Iris pigment epithelial cell (primary cell): ENCODE results near the gene GCHFR.
A peak's percentile ranks its signal among the peaks of the same experiment; 100 is the strongest.

Experiments
- DNase-seq: peaks from one replicate; pipeline ENCODE4 v3.0.0-alpha.2; 2011; ENCODE audit warnings: low read depth

The GCHFR gene

DNA sequence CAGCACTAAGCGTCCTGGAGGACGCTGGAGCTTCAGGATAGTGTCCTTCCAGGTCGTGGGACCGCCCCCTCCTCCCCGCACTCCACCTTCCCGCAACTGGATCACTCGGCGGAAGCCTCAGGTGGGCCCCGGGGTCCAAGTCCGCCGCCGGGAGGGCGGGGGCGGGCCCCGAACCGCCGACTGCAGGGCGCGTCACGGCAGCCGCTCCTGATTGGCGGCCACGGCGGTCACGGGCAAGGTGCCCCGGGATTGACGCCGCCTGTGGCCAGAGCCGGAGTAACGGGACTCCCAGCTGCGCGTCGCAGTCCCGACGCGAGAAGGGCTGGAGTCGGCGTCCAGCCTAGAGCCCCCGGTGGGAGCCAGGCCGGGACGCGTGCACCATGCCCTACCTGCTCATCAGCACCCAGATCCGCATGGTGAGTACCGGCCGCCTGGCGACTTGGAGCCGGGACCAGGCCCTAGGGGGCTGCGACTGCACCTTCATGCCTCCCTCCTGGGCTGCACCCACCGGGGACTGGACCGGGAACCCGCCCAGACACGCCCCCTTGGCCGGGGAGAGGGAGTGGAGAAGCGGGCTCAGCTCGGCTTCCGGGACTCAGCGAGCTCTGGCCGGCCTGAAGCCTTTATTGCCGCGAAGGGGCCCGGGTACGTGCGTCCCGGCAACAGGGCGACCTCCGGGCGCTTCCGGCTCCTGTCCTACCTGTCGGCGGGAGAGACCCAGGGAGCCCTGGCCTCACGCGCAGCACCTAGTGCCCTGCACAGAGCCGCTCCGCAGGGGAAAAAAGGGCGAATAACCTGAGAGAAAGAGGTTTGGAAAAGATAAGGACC is at the start of gene GCHFR:
GCHFR (plus strand) TSS at position 268 of the 828 bp plus-strand sequence; CDS start at position 381, 113 bp downstream.
- DNase-seq: peak; percentile 71

GRCh38 chr15:40714144-40714543 is 49.7 kb upstream of the GCHFR start:
- no peak for DNase-seq

GRCh38 chr15:40716165-40716564 is 47.7 kb upstream of the GCHFR start:
- DNase-seq: no peak

GRCh38 chr15:40721701-40722100 is 42.2 kb upstream of the GCHFR start:
- DNase-seq: no peak

- no peak for DNase-seq
Observed at GRCh38 chr15:40722354-40722753, 41.5 kb upstream of the GCHFR start.

DNA sequence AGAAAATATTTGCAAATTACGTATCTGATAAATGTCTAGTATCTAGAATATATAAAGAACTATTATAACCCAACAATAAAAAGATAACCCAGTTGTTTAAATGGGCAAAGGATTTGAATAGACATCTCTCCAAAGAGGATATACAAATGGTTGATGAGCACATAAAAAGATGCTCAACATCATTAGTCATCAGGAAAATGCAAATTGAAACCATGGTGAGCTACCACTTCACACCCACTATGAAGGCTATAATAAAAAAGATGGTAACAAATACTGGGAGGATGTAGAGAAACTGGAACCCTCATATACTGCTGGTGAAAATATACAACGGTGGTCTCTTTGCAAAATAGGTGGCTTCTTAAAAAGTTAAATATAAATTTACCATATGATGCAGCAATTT is 40.9 kb upstream of the GCHFR start:
- DNase-seq: peak; percentile 25

DNA sequence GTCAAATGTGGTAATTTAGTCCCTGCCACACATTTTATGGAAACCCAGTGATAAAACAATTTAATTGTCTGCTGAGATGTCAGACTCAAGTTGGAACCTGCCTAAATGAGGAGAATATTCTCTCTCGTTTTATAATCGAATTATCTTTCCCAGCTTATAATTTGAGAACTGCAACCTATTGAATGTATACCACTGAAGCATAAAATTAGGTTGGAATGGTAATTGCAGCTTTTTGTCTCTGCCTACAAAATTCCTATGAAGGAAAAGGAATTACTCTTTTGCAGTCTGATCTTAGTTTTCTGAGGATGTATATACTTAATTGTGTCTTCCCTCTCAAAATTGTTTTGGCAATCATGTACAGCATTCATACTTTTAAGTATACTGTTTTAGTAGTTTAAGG is 39.9 kb upstream of the GCHFR start:
- DNase-seq: no peak

GRCh38 chr15:40731034-40731433 is 32.8 kb upstream of the GCHFR start:
- peak; percentile 31 for DNase-seq

DNA sequence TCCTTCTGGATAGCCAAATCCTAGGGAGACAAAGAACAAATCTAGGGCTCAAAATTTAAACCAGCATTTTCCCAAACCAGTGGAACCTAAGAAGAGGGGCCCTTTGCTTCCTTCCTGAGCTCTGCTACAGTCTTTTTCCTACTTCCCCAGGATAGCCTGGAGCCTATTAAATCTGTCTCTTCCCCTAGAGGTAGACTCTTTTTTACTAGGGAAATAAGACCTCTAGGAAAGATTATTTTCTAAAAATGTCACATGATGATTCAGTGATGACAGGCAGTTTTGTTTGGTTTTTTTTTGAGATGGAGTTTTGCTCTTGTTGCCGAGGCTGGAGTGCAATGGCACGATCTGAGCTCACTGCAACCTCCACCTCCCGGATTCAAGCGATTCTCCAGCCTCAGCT is 27.3 kb upstream of the GCHFR start:
- no peak for DNase-seq

- no peak for DNase-seq
Observed at GRCh38 chr15:40737048-40737447, 26.8 kb upstream of the GCHFR start.

DNA sequence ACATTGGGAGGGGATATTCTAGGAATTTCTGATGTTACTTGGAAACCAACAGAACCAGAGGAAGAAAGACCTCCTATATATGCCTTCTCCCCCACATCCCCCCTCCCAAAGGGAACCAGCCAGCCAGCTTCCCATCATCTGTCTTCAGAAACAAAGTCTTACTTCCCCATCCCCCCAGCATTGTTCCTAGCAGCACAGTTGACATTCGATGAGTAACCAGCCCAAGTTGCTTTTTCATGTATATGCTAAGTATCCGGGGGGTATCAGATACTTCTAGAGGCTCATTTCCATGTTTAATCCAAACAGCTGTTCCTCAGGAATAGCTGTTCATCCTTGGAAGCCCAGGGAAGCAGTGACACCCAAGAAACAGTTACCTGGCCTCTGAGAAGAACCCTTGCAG is 24.8 kb upstream of the GCHFR start:
- no peak for DNase-seq

DNA sequence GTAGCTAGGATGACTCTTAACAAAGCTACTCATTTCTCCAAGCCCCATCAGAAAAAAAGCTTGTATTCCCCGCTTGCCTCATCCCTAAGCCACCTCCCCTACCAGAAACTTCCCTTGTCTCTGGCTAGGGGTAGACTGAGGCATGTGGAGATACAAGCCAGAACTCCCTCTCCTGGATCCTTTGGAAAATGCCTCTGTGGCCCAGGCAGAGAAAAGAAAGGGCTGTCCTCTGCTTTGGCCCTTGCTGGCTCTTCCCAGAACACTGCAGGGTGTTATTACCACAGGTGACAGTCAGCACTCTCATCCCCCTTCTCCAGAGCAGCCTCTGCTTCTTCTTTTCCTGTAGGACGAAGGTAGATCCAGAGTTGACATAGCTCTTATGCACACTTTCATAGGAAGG is 24.0 kb upstream of the GCHFR start:
- no peak for DNase-seq

- DNase-seq: no peak
Observed at GRCh38 chr15:40743485-40743901, 20.4 kb upstream of the GCHFR start.

- DNase-seq: peak; percentile 85
Observed at GRCh38 chr15:40743921-40744814, 19.7 kb upstream of the GCHFR start.

DNA sequence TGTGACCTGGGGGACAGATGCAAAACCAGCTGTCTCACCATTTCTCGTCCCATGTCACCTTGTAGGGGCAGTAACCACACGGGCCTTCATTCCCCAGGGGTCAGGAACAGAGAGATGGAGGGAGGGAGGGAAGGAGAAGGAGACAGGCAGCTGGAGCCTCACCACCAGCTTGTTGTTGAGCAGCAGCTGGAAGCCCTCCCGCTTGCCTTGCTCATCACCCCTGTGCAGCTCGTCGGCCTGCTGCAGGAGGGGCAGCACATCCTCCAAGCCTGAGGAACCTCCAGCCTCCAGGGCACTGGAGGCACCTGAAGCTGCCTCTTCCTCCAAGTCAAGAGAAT is 19.1 kb upstream of the GCHFR start:
- no peak for DNase-seq

DNA sequence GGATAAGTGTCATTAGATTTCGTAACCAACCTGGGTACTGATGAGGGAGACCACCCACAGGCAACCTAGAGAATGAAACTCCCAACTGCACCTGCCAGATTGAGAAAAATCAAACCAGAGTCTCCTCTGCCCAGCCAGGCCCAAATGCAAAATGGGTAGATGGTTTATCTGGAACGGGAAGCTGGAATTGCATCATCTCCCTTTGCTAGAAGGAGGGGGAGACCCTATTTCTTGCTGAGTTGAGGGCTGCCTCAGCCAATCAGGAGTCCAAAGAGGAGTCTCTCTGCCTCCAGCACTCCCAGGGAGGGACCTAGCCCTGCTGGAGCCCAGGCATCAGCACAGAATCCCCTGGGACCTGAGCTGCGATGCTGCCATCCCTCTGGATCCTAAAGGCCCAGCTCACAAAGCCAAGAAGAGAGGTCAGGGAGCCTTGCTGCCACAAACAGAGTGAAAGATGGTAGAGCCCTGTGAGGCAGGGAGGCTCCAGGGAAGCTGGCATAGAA is 16.9 kb upstream of the GCHFR start:
- DNase-seq: peak; percentile 36

- no peak for DNase-seq
Observed at GRCh38 chr15:40747685-40748631, 15.9 kb upstream of the GCHFR start.

DNA sequence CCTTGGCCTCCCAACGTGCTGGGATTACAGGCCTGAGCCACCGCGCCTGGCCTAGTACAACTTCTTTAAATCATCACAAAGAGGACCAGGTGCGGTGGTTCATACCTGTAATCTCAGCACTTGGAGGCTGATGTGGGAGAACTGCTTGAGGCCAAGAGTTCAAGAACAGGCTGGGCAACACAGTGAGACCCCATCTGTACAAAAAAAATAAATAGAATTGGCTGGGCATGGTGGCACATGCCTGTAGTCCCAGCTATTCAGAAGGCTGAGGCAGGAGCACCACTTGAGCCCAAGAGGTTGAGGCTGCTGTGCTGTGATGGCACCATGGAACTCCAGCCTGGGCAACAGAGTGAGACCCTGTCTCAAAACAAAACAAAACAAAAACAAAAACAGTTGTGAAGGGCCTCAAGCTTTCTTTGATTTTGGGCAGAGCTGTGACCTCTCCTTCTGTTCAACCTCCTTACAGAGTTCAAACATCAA is 14.7 kb upstream of the GCHFR start:
- no peak for DNase-seq

- DNase-seq: no peak
Observed at GRCh38 chr15:40750885-40751284, 13.0 kb upstream of the GCHFR start.

DNA sequence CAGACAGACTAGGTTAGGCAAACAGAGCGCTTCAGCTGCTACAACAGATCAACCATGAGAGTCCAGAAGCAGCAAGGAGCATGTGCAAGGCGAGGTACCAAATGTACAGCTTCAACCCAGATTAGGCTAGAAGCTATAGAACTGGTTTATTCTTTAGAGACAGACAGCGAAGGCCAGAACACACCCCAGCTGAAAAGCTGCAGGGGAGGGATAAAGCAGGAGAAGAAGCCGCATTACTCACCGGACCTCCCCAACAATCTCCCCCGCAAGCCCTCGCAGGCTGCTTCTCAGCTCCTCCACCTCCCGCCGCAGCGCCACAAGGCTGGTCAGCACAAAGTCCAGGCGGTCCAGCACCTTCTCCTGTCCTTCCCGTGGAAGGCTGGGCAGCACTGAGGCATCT is 12.1 kb upstream of the GCHFR start:
- no peak for DNase-seq

DNA sequence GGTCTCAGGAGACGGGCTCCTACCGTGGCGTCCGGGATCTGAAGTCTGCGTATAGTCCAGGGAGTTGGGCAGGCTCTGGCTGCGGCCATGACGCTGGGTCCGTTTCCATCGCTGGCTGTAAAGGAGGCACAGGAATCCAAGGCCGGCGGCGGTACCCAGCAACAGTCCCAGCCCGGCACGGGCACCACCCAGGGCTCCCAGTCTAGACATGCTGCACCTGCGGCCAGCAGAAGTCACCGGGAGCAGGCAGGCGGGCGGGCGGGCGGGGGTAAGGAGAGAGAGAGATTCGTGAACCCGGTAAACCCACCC is 9.3 kb upstream of the GCHFR start:
- peak; percentile 40 for DNase-seq
